Measurements from ENCODE around the gene NCOA5.

Gene NCOA5

DNA sequence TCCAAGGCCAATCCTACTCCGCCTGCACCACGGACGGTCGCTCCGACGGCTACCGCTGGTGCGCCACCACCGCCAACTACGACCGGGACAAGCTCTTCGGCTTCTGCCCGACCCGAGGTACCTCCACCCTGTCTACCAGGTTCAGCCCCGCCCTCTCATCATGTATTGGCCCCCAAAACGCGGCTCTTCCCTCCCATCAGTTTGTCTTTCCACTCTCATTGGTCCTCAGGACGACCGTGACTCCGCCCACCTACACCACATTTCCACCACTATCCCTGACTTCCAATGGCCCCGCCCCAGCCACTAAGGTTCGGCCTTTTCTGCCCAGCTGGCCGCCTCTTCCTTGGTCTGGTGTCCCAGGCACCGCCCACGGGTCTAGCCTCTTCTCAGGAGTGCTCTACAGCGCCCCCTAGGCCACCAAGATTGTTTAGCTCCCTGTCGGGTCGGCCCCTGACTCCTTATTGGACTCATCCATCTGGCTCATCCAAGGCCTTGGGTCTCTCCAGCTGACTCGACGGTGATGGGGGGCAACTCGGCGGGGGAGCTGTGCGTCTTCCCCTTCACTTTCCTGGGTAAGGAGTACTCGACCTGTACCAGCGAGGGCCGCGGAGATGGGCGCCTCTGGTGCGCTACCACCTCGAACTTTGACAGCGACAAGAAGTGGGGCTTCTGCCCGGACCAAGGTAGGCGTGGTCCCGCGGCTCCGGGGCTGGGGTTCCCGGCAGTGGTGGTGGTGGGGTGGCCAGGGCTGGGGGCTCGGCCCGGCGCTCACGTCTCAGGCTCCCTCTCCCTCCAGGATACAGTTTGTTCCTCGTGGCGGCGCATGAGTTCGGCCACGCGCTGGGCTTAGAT is 77.9 kb downstream of the NCOA5 start:
- DNase-seq, result peak; percentile 67
